HEK293 (cell line): ENCODE data around the gene STK10.

Source experiments
- BCL11B ChIP-seq: fragments of 450-650 bp; formaldehyde crosslinking; IDR thresholded peaks from 2 replicates; pipeline ENCODE4 v1.5.1; 2016; ENCODE audit warnings: low read depth, missing biosample characterization, missing genetic modification characterization
- ELK4 ChIP-seq: IDR thresholded peaks from 2 replicates; pipeline ENCODE4 v1.6.1; 2011; ENCODE audit warnings: mild to moderate bottlenecking, low read depth, low read length, borderline replicate concordance
- GLI4 ChIP-seq: fragments of 450-650 bp; formaldehyde crosslinking; IDR thresholded peaks from 2 replicates; pipeline ENCODE4 v1.5.1; 2016; ENCODE audit warnings: missing biosample characterization, missing genetic modification characterization
- GLIS1 ChIP-seq: fragments of 450-650 bp; formaldehyde crosslinking; IDR thresholded peaks from 2 replicates; pipeline ENCODE4 v1.5.1; 2016; ENCODE audit warnings: missing biosample characterization, missing genetic modification characterization
- KLF16 ChIP-seq: fragments of 450-650 bp; formaldehyde crosslinking; IDR thresholded peaks from 2 replicates; pipeline ENCODE4 v1.5.1; 2017; ENCODE audit warnings: missing biosample characterization, missing genetic modification characterization
- KLF8 ChIP-seq: fragments of 450-650 bp; formaldehyde crosslinking; IDR thresholded peaks from 2 replicates; pipeline ENCODE4 v1.5.1; 2016; ENCODE audit warnings: missing biosample characterization, missing genetic modification characterization
- KLF9 ChIP-seq: fragments of 450-650 bp; formaldehyde crosslinking; IDR thresholded peaks from 2 replicates; pipeline ENCODE4 v1.5.1; 2016; ENCODE audit warnings: missing biosample characterization, missing genetic modification characterization, low read depth
- SCRT1 ChIP-seq: fragments of 450-650 bp; formaldehyde crosslinking; IDR thresholded peaks from 2 replicates; pipeline ENCODE4 v1.5.1; 2016; ENCODE audit warnings: missing biosample characterization, missing genetic modification characterization, borderline replicate concordance
- ZBTB17 ChIP-seq: fragments of 450-650 bp; formaldehyde crosslinking; IDR thresholded peaks from 2 replicates; pipeline ENCODE4 v1.5.1; 2016; ENCODE audit warnings: missing biosample characterization, missing genetic modification characterization
- ZNF146 ChIP-seq: fragments of 450-650 bp; formaldehyde crosslinking; IDR thresholded peaks from 2 replicates; pipeline ENCODE4 v1.5.1; 2016; ENCODE audit warnings: missing biosample characterization, missing genetic modification characterization
- ZNF16 ChIP-seq: fragments of 450-650 bp; formaldehyde crosslinking; IDR thresholded peaks from 2 replicates; pipeline ENCODE4 v1.5.1; 2016; ENCODE audit warnings: low read depth, missing biosample characterization, missing genetic modification characterization
- ZNF18 ChIP-seq: fragments of 450-650 bp; formaldehyde crosslinking; IDR thresholded peaks from 2 replicates; pipeline ENCODE4 v1.5.1; 2016; ENCODE audit warnings: missing biosample characterization, missing genetic modification characterization
- ZNF2 ChIP-seq: fragments of 450-650 bp; formaldehyde crosslinking; IDR thresholded peaks from 2 replicates; pipeline ENCODE4 v1.5.1; 2016; ENCODE audit warnings: missing biosample characterization, missing genetic modification characterization
- ZNF214 ChIP-seq: fragments of 450-650 bp; formaldehyde crosslinking; IDR thresholded peaks from 2 replicates; pipeline ENCODE4 v1.5.1; 2017; ENCODE audit warnings: missing biosample characterization, mild to moderate bottlenecking, missing genetic modification characterization, borderline replicate concordance
- ZNF248 ChIP-seq: fragments of 450-650 bp; formaldehyde crosslinking; IDR thresholded peaks from 2 replicates; pipeline ENCODE4 v1.5.1; 2017; ENCODE audit warnings: missing biosample characterization, missing genetic modification characterization
- ZNF292 ChIP-seq: fragments of 450-650 bp; formaldehyde crosslinking; IDR thresholded peaks from 2 replicates; pipeline ENCODE4 v1.5.1; 2016; ENCODE audit warnings: low read depth, missing biosample characterization, missing genetic modification characterization, borderline replicate concordance
- ZNF354C ChIP-seq: fragments of 450-650 bp; formaldehyde crosslinking; IDR thresholded peaks from 2 replicates; pipeline ENCODE4 v1.5.1; 2016; ENCODE audit warnings: missing biosample characterization, missing genetic modification characterization, low read depth, borderline replicate concordance
- ZNF394 ChIP-seq: fragments of 450-650 bp; formaldehyde crosslinking; IDR thresholded peaks from 2 replicates; pipeline ENCODE4 v1.5.1; 2016; ENCODE audit warnings: missing biosample characterization, missing genetic modification characterization, mild to moderate bottlenecking, moderate library complexity, borderline replicate concordance
- ZNF426 ChIP-seq: fragments of 450-650 bp; formaldehyde crosslinking; IDR thresholded peaks from 2 replicates; pipeline ENCODE4 v1.5.1; 2017; ENCODE audit warnings: missing biosample characterization, missing genetic modification characterization, mild to moderate bottlenecking, inconsistent platforms, moderate library complexity
- ZNF510 ChIP-seq: fragments of 450-650 bp; formaldehyde crosslinking; IDR thresholded peaks from 2 replicates; pipeline ENCODE4 v1.5.1; 2018; ENCODE audit warnings: mild to moderate bottlenecking, missing genetic modification characterization, missing biosample characterization; ENCODE audit not compliant: insufficient replicate concordance
- ZNF521 ChIP-seq: fragments of 450-650 bp; formaldehyde crosslinking; IDR thresholded peaks from 2 replicates; pipeline ENCODE4 v1.5.1; 2017; ENCODE audit warnings: missing biosample characterization, mild to moderate bottlenecking, missing genetic modification characterization
- ZNF529 ChIP-seq: fragments of 450-650 bp; formaldehyde crosslinking; IDR thresholded peaks from 2 replicates; pipeline ENCODE4 v1.5.1; 2017; ENCODE audit warnings: missing genetic modification characterization, missing biosample characterization; ENCODE audit not compliant: insufficient replicate concordance
- ZNF548 ChIP-seq: fragments of 450-650 bp; formaldehyde crosslinking; IDR thresholded peaks from 2 replicates; pipeline ENCODE4 v1.5.1; 2016; ENCODE audit warnings: missing biosample characterization, missing genetic modification characterization
- ZNF561 ChIP-seq: fragments of 450-650 bp; IDR thresholded peaks from 2 replicates; pipeline ENCODE4 v1.5.1; 2018; ENCODE audit warnings: missing biosample characterization, missing genetic modification characterization, borderline replicate concordance
- ZNF624 ChIP-seq: fragments of 450-650 bp; formaldehyde crosslinking; IDR thresholded peaks from 2 replicates; pipeline ENCODE4 v1.5.1; 2017; ENCODE audit warnings: missing biosample characterization, missing genetic modification characterization
- ZNF677 ChIP-seq: fragments of 450-650 bp; IDR thresholded peaks from 2 replicates; pipeline ENCODE4 v1.5.0; 2018; ENCODE audit warnings: missing biosample characterization, mild to moderate bottlenecking, missing genetic modification characterization, moderate library complexity
- ZNF707 ChIP-seq: fragments of 450-650 bp; formaldehyde crosslinking; IDR thresholded peaks from 2 replicates; pipeline ENCODE4 v1.5.1; 2016; ENCODE audit warnings: missing biosample characterization, missing genetic modification characterization
- ZNF76 ChIP-seq: fragments of 450-650 bp; formaldehyde crosslinking; IDR thresholded peaks from 2 replicates; pipeline ENCODE4; 2016; ENCODE audit warnings: low read depth, missing biosample characterization, missing genetic modification characterization, borderline replicate concordance
- ZNF791 ChIP-seq: fragments of 450-650 bp; formaldehyde crosslinking; IDR thresholded peaks from 2 replicates; pipeline ENCODE4 v1.5.1; 2016; ENCODE audit warnings: missing biosample characterization, missing genetic modification characterization
- TF ChIP-seq, protein P1 (sequence below): fragments of 450-650 bp; formaldehyde crosslinking; IDR thresholded peaks from 2 replicates; pipeline ENCODE4 v1.5.1; 2016; ENCODE audit warnings: missing biosample characterization, missing genetic modification characterization
- TF ChIP-seq, protein P2 (sequence below): fragments of 450-650 bp; formaldehyde crosslinking; IDR thresholded peaks from 2 replicates; pipeline ENCODE4 v1.5.1; 2016; ENCODE audit warnings: missing biosample characterization, missing genetic modification characterization
- TF ChIP-seq, protein P3 (sequence below): fragments of 450-650 bp; formaldehyde crosslinking; IDR thresholded peaks from 2 replicates; pipeline ENCODE4 v1.5.1; 2016; ENCODE audit warnings: missing biosample characterization, missing genetic modification characterization

The STK10 gene

GRCh38 chr5:172106511-172107356 is 81.3 kb downstream of the STK10 start (continued):
- no peak for TF ChIP-seq ZNF510 (tag by site-specific recombination)
- no peak for TF ChIP-seq BCL11B (tag by site-specific recombination)
- no peak for TF ChIP-seq ZNF354C (tag by site-specific recombination)
- TF ChIP-seq ZBTB17 (tag by site-specific recombination) = no peak; the same call in 1 of the 2 replicates
- TF ChIP-seq ZNF791 (tag by site-specific recombination) = no peak
- no peak for TF ChIP-seq ZNF677
- no peak for TF ChIP-seq ZNF624 (tag by site-specific recombination)
- TF ChIP-seq ZNF292 (tag by site-specific recombination) = no peak
- no peak for TF ChIP-seq ZNF521 (tag by site-specific recombination)
- TF ChIP-seq GLI4 = no peak
- no peak for TF ChIP-seq ZNF16 (tag by site-specific recombination)
- 0 out of 2 replicates have a peak, but pooled peaks have one; percentile 78 for TF ChIP-seq ZNF2 (tag by site-specific recombination)
- TF ChIP-seq ZNF548 (tag by site-specific recombination) = no peak
- TF ChIP-seq, protein P1, sequence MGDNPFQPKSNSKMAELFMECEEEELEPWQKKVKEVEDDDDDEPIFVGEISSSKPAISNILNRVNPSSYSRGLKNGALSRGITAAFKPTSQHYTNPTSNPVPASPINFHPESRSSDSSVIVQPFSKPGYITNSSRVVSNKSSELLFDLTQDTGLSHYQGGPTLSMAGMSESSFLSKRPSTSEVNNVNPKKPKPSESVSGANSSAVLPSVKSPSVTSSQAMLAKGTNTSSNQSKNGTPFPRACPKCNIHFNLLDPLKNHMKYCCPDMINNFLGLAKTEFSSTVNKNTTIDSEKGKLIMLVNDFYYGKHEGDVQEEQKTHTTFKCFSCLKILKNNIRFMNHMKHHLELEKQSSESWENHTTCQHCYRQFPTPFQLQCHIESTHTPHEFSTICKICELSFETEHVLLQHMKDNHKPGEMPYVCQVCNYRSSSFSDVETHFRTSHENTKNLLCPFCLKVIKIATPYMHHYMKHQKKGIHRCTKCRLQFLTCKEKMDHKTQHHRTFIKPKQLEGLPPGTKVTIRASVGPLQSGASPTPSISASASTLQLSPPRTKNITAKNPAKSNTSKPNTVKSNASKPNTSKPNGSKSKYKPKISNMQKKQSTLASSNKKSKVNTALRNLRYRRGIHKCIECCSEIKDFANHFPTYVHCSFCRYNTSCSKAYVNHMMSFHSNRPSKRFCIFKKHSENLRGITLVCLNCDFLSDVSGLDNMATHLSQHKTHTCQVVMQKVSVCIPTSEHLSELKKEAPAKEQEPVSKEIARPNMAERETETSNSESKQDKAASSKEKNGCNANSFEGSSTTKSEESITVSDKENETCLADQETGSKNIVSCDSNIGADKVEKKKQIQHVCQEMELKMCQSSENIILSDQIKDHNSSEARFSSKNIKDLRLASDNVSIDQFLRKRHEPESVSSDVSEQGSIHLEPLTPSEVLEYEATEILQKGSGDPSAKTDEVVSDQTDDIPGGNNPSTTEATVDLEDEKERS (tag by site-specific recombination) = 0 out of 2 replicates have a peak, but pooled peaks have one; percentile 43
- no peak for TF ChIP-seq ZNF426
- no peak for TF ChIP-seq ZNF146 (tag by site-specific recombination)
- TF ChIP-seq KLF8 (tag by site-specific recombination) = peak; percentile 89
- no peak for TF ChIP-seq ZNF248 (tag by site-specific recombination)
- TF ChIP-seq ZNF18 (tag by site-specific recombination) = no peak
- TF ChIP-seq ZNF561 (tag by site-specific recombination) = 0 out of 2 replicates have a peak, but pooled peaks have one; percentile 17
- TF ChIP-seq ZNF394 (tag by site-specific recombination) = no peak
- TF ChIP-seq, protein P2, sequence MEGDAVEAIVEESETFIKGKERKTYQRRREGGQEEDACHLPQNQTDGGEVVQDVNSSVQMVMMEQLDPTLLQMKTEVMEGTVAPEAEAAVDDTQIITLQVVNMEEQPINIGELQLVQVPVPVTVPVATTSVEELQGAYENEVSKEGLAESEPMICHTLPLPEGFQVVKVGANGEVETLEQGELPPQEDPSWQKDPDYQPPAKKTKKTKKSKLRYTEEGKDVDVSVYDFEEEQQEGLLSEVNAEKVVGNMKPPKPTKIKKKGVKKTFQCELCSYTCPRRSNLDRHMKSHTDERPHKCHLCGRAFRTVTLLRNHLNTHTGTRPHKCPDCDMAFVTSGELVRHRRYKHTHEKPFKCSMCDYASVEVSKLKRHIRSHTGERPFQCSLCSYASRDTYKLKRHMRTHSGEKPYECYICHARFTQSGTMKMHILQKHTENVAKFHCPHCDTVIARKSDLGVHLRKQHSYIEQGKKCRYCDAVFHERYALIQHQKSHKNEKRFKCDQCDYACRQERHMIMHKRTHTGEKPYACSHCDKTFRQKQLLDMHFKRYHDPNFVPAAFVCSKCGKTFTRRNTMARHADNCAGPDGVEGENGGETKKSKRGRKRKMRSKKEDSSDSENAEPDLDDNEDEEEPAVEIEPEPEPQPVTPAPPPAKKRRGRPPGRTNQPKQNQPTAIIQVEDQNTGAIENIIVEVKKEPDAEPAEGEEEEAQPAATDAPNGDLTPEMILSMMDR = peak; percentile 91
- TF ChIP-seq SCRT1 (tag by site-specific recombination) = no peak; the same call in 1 of the 2 replicates
- TF ChIP-seq, protein P3, sequence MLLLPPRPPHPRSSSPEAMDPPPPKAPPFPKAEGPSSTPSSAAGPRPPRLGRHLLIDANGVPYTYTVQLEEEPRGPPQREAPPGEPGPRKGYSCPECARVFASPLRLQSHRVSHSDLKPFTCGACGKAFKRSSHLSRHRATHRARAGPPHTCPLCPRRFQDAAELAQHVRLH (tag by site-specific recombination) = no peak
- peak; percentile 96 for TF ChIP-seq KLF9
- TF ChIP-seq ZNF529 (tag by site-specific recombination) = no peak
- TF ChIP-seq GLIS1 (tag by site-specific recombination) = peak; percentile 16; the same call in 1 of the 2 replicates
- TF ChIP-seq ZNF214 (tag by site-specific recombination) = no peak
- TF ChIP-seq ZNF707 (tag by site-specific recombination) = no peak
- TF ChIP-seq KLF16 (tag by site-specific recombination) = no peak; the same call in 1 of the 2 replicates
- TF ChIP-seq ZNF76 (tag by site-specific recombination) = 0 out of 2 replicates have a peak, but pooled peaks have one; percentile 11
- TF ChIP-seq ELK4 = no peak
